Astrocyte (in vitro differentiated cells and primary cell): ENCODE data around the gene SUN5. TPM values are rescaled to one million over a fixed set of nuclear protein-coding genes. Genes with fewer than 3 reads are reported as not detected.

Experiments used
- DNase-seq: peaks from one replicate; pipeline ENCODE4 v3.0.0-alpha.2; 2010; ENCODE audit warnings: low read depth
- FAIRE-seq: peaks from 2 replicates; lab custom pipeline; 2011; peaks lifted over from hg19 to GRCh38; lab: Jason Lieb, UNC
- H2AFZ ChIP-seq: 2 replicates; pipeline ENCODE4 v1.6.0; 2012; ENCODE audit warnings: low read depth, low read length, inconsistent platforms
- H3K27ac ChIP-seq: 2 replicates; pipeline ENCODE4 v1.5.1; 2011; ENCODE audit warnings: low read depth, low read length, inconsistent platforms
- H3K27me3 ChIP-seq: 2 replicates; pipeline ENCODE4 v1.6.0; 2011; ENCODE audit warnings: low read length, inconsistent platforms; ENCODE audit not compliant: insufficient read depth
- H3K36me3 ChIP-seq: 2 replicates; pipeline ENCODE4 v1.5.1; 2011; ENCODE audit warnings: low read length, inconsistent platforms; ENCODE audit not compliant: insufficient read depth
- H3K4me1 ChIP-seq: 2 replicates; pipeline ENCODE4 v1.5.1; 2011; ENCODE audit warnings: low read length, inconsistent platforms; ENCODE audit not compliant: insufficient read depth
- H3K4me2 ChIP-seq: 2 replicates; pipeline ENCODE4 v1.6.0; 2012; ENCODE audit warnings: low read length, inconsistent platforms
- H3K4me3 ChIP-seq: 2 replicates; pipeline ENCODE4 v1.5.1; 2011; ENCODE audit warnings: low read depth, mild to moderate bottlenecking, low read length, inconsistent platforms; ENCODE audit not compliant: insufficient read depth
- H3K79me2 ChIP-seq: 2 replicates; pipeline ENCODE4 v1.6.0; 2012; ENCODE audit warnings: mild to moderate bottlenecking, low read length, inconsistent platforms; ENCODE audit not compliant: insufficient read depth
- H3K9ac ChIP-seq: 2 replicates; pipeline ENCODE4 v1.6.0; 2012; ENCODE audit warnings: mild to moderate bottlenecking, low read length, inconsistent platforms
- H3K9me3 ChIP-seq: 2 replicates; pipeline ENCODE4 v1.5.1; 2012; ENCODE audit warnings: low read depth, mild to moderate bottlenecking, low read length, inconsistent platforms; ENCODE audit not compliant: insufficient read depth
- H4K20me1 ChIP-seq: 2 replicates; pipeline ENCODE4 v1.6.0; 2012; ENCODE audit warnings: low read length, inconsistent platforms; ENCODE audit not compliant: insufficient read depth
- H3K27ac Mint-ChIP-seq: one replicate; pipeline ENCODE4 v1.8.0; 2021; ENCODE audit warnings: mild to moderate bottlenecking, mixed read lengths; ENCODE audit not compliant: unreplicated experiment
- H3K27me3 Mint-ChIP-seq: one replicate; pipeline ENCODE4 v1.8.0; 2021; ENCODE audit warnings: low read depth, mixed read lengths; ENCODE audit not compliant: unreplicated experiment
- H3K36me3 Mint-ChIP-seq: one replicate; pipeline ENCODE4 v1.8.0; 2021; ENCODE audit warnings: low read depth, mixed read lengths; ENCODE audit not compliant: unreplicated experiment
- H3K4me1 Mint-ChIP-seq: one replicate; pipeline ENCODE4 v1.8.0; 2021; ENCODE audit warnings: low read depth, mixed read lengths; ENCODE audit not compliant: unreplicated experiment
- H3K4me3 Mint-ChIP-seq: one replicate; pipeline ENCODE4 v1.8.0; 2021; ENCODE audit warnings: mild to moderate bottlenecking, moderate library complexity, mixed read lengths; ENCODE audit not compliant: unreplicated experiment
- H3K9me3 Mint-ChIP-seq: one replicate; pipeline ENCODE4 v1.8.0; 2021; ENCODE audit warnings: mild to moderate bottlenecking, mixed read lengths; ENCODE audit not compliant: unreplicated experiment
- EZH2 ChIP-seq: IDR thresholded peaks from 2 replicates; pipeline ENCODE4 v1.6.1; 2012; ENCODE audit warnings: mild to moderate bottlenecking, low read length, inconsistent platforms; ENCODE audit not compliant: insufficient read depth
- total RNA-seq: library from RNA; stranded (reverse); gene quantifications from 2 replicates; pipeline ENCODE4 v1.2.1, GENCODE V29; 2021
- TF ChIP-seq, protein P1 (sequence below): IDR thresholded peaks from 2 replicates; pipeline ENCODE4 v1.5.1; 2011; ENCODE audit warnings: low read depth, mild to moderate bottlenecking, inconsistent platforms, low read length, moderate library complexity; ENCODE audit not compliant: insufficient read depth

Gene SUN5
- total RNA-seq, 1 donor from 2014 or later = not detected

DNA sequence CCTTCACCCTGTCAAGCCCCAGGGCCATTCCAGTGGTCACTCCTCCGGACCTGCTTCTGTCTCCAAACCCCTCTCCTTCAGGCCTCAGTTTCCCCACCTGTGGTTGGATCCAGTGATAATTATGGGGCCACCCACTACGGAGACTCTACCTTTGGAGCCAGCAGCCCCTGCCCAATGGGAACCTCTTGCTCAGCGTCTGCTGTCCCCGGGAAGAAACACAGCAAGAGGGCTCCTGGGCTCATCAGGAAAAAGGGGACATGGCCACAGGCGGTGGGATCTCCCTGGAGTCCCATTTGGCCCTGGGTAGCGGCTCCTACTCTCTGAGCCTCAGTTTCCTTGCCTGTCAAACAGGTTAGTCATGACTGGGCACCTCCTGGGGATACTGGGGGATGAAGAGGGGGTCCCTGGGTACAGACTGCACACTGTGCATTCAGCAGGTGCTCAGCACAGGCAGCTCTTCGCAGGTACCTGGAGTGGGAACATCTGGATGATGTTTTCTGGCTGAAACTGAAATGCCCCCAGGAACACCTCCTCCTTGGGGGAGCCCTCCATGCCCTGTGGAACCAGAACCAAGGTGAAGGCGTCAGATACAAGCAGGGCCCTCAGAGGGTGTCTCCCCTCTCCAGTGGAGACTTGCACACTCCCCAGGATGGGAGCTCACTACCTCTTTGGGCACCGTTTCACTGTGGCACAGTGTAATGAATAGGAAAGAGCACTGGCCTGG lies 19.4 kb downstream of the SUN5 start:
- Mint-ChIP-seq H3K4me3 (no peak overlapping the region), H3K27ac (no peak overlapping the region), H3K27me3 (peaks cover 15% of the 10 kb centered on the region), H3K36me3 (no peaks in the 10 kb centered on the region), H3K4me1 (no peaks in the 10 kb centered on the region), H3K9me3 (peaks cover 2% of the 10 kb centered on the region)
- H2AFZ ChIP-seq = no peak overlapping the region
- no peaks in the 10 kb centered on the region for H4K20me1 ChIP-seq
- no peaks in the 10 kb centered on the region for H3K9me3 ChIP-seq
- H3K4me2 ChIP-seq = no peak overlapping the region
- H3K79me2 ChIP-seq = no peaks in the 10 kb centered on the region
- H3K27ac ChIP-seq = no peak overlapping the region
- H3K4me3 ChIP-seq = no peak overlapping the region
- H3K27me3 ChIP-seq = no peaks in the 10 kb centered on the region
- H3K9ac ChIP-seq = no peak overlapping the region
- DNase-seq (no peak), FAIRE-seq (no peak)
- no peak for TF ChIP-seq EZH2
- TF ChIP-seq, protein P1, sequence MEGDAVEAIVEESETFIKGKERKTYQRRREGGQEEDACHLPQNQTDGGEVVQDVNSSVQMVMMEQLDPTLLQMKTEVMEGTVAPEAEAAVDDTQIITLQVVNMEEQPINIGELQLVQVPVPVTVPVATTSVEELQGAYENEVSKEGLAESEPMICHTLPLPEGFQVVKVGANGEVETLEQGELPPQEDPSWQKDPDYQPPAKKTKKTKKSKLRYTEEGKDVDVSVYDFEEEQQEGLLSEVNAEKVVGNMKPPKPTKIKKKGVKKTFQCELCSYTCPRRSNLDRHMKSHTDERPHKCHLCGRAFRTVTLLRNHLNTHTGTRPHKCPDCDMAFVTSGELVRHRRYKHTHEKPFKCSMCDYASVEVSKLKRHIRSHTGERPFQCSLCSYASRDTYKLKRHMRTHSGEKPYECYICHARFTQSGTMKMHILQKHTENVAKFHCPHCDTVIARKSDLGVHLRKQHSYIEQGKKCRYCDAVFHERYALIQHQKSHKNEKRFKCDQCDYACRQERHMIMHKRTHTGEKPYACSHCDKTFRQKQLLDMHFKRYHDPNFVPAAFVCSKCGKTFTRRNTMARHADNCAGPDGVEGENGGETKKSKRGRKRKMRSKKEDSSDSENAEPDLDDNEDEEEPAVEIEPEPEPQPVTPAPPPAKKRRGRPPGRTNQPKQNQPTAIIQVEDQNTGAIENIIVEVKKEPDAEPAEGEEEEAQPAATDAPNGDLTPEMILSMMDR = no peak
- no peaks in the 10 kb centered on the region for H3K36me3 ChIP-seq
- no peaks in the 10 kb centered on the region for H3K4me1 ChIP-seq

DNA sequence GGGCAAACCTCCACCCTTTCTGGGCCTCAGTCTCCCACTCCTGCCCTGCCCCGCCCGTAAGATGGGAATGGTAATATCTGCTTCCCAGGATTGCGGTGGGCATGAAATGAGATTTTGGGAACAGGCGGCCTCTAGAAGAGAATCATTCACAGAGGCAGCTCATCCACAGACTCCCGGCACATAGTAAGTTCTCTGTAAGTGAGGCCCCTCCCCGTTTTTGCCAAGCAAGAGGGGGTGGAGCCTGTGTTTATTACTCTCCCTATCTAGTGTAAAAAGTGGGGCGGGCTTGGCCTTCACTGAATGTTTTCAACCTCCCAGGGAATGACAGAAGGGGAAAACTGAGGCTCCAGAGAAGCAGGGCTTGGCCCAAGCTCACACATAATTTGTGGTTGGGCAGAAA lies 20.0 kb downstream of the SUN5 start:
- no peak overlapping the region for H3K4me3 ChIP-seq
- no peak overlapping the region for H3K4me2 ChIP-seq
- Mint-ChIP-seq H3K4me1 (no peaks in the 10 kb centered on the region), H3K27ac (no peak overlapping the region), H3K4me3 (no peak overlapping the region), H3K36me3 (no peaks in the 10 kb centered on the region), H3K27me3 (peaks cover 15% of the 10 kb centered on the region), H3K9me3 (peaks cover 2% of the 10 kb centered on the region)
- H3K27ac ChIP-seq = no peak overlapping the region
- H2AFZ ChIP-seq = no peak overlapping the region
- FAIRE-seq (no peak), DNase-seq (no peak)
- H3K4me1 ChIP-seq = no peaks in the 10 kb centered on the region
- H3K9me3 ChIP-seq = no peaks in the 10 kb centered on the region
- H4K20me1 ChIP-seq = no peaks in the 10 kb centered on the region
- TF ChIP-seq EZH2 = no peak
- TF ChIP-seq, protein P1 = no peak
- no peak overlapping the region for H3K9ac ChIP-seq
- H3K27me3 ChIP-seq = no peaks in the 10 kb centered on the region
- no peaks in the 10 kb centered on the region for H3K36me3 ChIP-seq
- no peaks in the 10 kb centered on the region for H3K79me2 ChIP-seq

DNA sequence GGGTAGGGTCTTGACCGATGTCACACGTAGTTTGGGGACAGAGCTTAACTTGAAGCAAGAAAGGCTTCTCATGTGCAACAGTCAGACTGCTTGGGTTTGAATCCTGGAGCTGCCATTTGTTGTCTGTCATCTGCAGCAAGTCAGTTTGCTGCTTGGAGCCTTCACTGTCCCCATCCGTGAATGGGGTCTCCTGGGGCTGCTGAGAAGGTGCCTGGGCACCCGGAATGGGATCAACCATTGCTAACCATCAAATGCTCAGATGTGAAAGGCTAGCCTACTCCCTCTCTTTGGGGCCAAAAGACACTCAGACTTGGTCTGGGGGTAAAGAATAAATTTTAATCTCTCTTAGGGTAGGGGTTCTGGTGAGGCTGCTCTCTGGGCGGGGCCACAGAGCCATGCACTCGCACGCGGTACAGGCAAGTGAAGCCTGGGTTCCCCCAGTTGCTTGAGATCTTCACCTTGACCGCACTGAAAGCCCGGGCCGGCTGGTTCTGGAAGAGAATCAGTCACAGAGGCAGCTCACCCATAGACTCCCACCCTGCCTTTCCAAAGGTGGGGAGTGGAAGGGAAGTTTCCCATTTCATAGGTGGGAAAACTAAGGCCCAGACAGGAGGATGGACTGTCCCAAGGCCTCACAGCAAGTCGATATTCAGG lies 20.6 kb downstream of the SUN5 start:
- Histone ChIP-seq H3K4me2 (no peak overlapping the region), H3K27me3 (no peaks in the 10 kb centered on the region), H3K9me3 (no peaks in the 10 kb centered on the region), H3K4me3 (no peak overlapping the region), H3K9ac (no peak overlapping the region), H3K4me1 (no peaks in the 10 kb centered on the region), H3K79me2 (no peaks in the 10 kb centered on the region), H2AFZ (no peak overlapping the region), H3K27ac (no peak overlapping the region), H4K20me1 (no peaks in the 10 kb centered on the region), H3K36me3 (no peaks in the 10 kb centered on the region)
- Mint-ChIP-seq H3K27ac (no peak overlapping the region), H3K4me1 (no peaks in the 10 kb centered on the region), H3K9me3 (peaks cover 2% of the 10 kb centered on the region), H3K27me3 (peaks cover 15% of the 10 kb centered on the region), H3K36me3 (no peaks in the 10 kb centered on the region), H3K4me3 (no peak overlapping the region)
- no peak for FAIRE-seq
- DNase-seq = no peak
- TF ChIP-seq, protein P1 = no peak
- no peak for TF ChIP-seq EZH2
